ENCODE results near the gene CIDEC. TPM values are rescaled to one million over a fixed set of nuclear protein-coding genes. Genes with fewer than 3 reads are reported as not detected.
"Not testable (repeated sequence)": the region's sequence is repeated elsewhere in the genome, so short reads cannot be mapped to it uniquely, and the experiment has no call there.

The CIDEC gene
- total RNA-seq, 1 experiment from 2014 or later = 0.71 TPM

DNA sequence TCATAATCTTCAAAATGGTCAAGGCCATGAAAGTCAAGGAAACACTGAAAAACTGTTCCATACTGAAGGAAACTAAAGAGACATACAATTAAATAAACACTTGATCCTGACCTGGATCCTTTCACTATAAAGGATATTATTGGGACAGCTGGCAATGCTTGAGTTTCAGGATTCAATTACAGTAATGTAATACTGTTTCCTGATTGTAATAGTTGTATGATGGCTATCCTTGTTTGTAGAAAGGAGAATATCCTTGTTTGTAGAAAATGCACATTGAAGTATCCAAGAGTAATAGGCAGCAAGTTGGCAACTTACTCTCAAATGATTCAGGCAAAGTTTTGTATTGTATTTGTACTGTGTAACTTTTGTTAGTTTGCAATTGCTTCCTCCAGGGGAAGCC, 4.6 kb downstream of the CIDEC start:
- no peaks in the 10 kb centered on the region for H3K27me3 Mint-ChIP-seq (ENCODE audit: unreplicated experiment)
- TF ChIP-seq, protein P1, sequence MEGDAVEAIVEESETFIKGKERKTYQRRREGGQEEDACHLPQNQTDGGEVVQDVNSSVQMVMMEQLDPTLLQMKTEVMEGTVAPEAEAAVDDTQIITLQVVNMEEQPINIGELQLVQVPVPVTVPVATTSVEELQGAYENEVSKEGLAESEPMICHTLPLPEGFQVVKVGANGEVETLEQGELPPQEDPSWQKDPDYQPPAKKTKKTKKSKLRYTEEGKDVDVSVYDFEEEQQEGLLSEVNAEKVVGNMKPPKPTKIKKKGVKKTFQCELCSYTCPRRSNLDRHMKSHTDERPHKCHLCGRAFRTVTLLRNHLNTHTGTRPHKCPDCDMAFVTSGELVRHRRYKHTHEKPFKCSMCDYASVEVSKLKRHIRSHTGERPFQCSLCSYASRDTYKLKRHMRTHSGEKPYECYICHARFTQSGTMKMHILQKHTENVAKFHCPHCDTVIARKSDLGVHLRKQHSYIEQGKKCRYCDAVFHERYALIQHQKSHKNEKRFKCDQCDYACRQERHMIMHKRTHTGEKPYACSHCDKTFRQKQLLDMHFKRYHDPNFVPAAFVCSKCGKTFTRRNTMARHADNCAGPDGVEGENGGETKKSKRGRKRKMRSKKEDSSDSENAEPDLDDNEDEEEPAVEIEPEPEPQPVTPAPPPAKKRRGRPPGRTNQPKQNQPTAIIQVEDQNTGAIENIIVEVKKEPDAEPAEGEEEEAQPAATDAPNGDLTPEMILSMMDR (IDR thresholded peaks at IDR 0.05; ENCODE audit: unreplicated experiment) = no peak

DNA sequence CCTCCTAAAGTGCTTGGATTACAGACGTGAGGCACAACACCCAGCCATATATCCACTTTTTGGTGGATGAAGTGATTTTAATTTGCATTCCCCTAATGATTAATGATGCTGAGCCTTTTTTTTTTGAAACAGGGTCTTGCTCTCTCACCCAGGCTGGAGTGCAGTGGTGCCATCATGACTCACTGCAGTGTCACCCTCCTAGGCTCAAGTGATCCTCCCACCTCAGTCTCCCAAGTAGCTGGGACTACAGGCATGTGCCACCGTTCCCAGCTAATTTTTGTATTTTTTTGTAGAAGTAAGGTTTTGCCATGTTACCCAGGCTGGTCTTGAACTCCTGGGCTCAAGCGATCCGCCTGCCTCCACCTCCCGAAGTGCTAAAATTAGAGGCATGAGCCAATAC, 8.0 kb downstream of the CIDEC start:
- H3K4me1 Mint-ChIP-seq (ENCODE audit: low read depth, unreplicated experiment); H3K27ac Mint-ChIP-seq (ENCODE audit: unreplicated experiment); H3K4me3 Mint-ChIP-seq (ENCODE audit: low read depth, unreplicated experiment); H3K27me3 Mint-ChIP-seq (ENCODE audit: unreplicated experiment); CTCF ChIA-PET; intact Hi-C loops (cut with micrococcal nuclease; ENCODE audit: unreplicated experiment); DNase-seq; H3K36me3 Mint-ChIP-seq (ENCODE audit: insufficient read depth, unreplicated experiment); H3K9me3 Mint-ChIP-seq (ENCODE audit: low read depth, unreplicated experiment); BruUV-seq (replicated peaks): not testable (repeated sequence)

More for the DNA sequence above, 4.6 kb downstream of the CIDEC start:
- peaks cover 4% of the 10 kb centered on the region for H3K36me3 Mint-ChIP-seq (ENCODE audit: insufficient read depth, unreplicated experiment)
- H3K4me3 Mint-ChIP-seq (ENCODE audit: low read depth, unreplicated experiment) = no peak overlapping the region
- no peak for DNase-seq
- H3K4me1 Mint-ChIP-seq (ENCODE audit: low read depth, unreplicated experiment) = peaks cover 23% of the 10 kb centered on the region
- CTCF ChIA-PET = interaction anchor here (0.6 to 0.7 kb wide), 3 partner anchors 27 to 142 kb away, joined by 3 to 4 read pairs (median 3); no protein-coding TSS in a partner anchor
- no peak overlapping the region for H3K27ac Mint-ChIP-seq (ENCODE audit: unreplicated experiment)
- intact Hi-C loops (cut with micrococcal nuclease; ENCODE audit: unreplicated experiment) = no loop called here
- H3K9me3 Mint-ChIP-seq (ENCODE audit: low read depth, unreplicated experiment) = no peaks in the 10 kb centered on the region
- no TSS peak for BruUV-seq (replicated peaks)

DNA sequence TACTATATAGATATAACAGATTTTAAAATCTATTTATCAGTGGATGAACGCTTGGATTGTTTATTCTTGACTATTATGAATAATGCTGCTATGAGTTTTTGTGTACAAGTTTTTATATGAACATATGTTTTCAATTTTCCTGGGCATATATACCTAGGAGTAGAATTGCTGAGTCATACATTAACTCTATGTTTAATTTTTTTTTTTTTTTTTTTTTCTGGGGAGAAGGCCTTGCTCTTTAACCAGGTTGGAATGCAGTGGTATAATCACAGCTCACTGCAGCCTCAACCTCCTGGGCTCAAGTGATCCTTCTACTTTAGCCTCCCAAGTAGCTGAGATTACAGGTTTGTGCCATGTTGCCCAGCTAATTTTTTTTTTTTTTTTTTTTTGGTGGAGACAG, 9.1 kb downstream of the CIDEC start:
- Mint-ChIP-seq H3K4me1 (ENCODE audit: low read depth, unreplicated experiment) (no peaks in the 10 kb centered on the region), H3K9me3 (ENCODE audit: low read depth, unreplicated experiment) (no peaks in the 10 kb centered on the region), H3K27me3 (ENCODE audit: unreplicated experiment) (no peaks in the 10 kb centered on the region), H3K4me3 (ENCODE audit: low read depth, unreplicated experiment) (no peak overlapping the region), H3K27ac (ENCODE audit: unreplicated experiment) (no peak overlapping the region), H3K36me3 (ENCODE audit: insufficient read depth, unreplicated experiment) (no peaks in the 10 kb centered on the region)
- CTCF ChIA-PET = interaction anchor here (0.7 kb wide), 1 partner anchor 863 kb away, joined by 3 read pairs; no protein-coding TSS in a partner anchor
- intact Hi-C loops (cut with micrococcal nuclease; ENCODE audit: unreplicated experiment) = no loop called here
- TF ChIP-seq, protein P1 (IDR thresholded peaks at IDR 0.05; ENCODE audit: unreplicated experiment) = no peak
- no peak for DNase-seq
- no TSS peak for BruUV-seq (replicated peaks)

DNA sequence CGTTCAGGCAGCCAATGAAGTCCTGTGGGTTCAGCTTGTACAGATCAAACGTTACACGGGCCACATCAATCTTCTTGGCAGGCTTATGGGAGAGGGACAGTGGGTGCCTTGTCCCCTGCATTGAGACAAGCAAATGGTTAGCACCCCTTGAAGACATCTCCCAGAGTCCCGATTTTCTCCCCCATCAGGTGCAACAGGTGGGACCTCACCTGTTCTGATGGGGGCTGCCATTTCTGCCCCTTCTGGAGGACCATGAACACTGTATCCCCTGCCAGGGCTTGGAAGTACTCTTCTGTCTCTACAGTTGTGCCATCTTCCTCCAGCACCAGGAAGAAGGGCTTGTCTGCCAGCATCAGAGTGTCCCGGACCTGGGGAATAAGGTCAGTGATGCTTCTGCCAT, 10.1 kb downstream of the CIDEC start:
- Mint-ChIP-seq H3K27me3 (ENCODE audit: unreplicated experiment) (no peaks in the 10 kb centered on the region), H3K4me1 (ENCODE audit: low read depth, unreplicated experiment) (no peaks in the 10 kb centered on the region), H3K36me3 (ENCODE audit: insufficient read depth, unreplicated experiment) (no peaks in the 10 kb centered on the region), H3K27ac (ENCODE audit: unreplicated experiment) (no peak overlapping the region), H3K4me3 (ENCODE audit: low read depth, unreplicated experiment) (no peak overlapping the region), H3K9me3 (ENCODE audit: low read depth, unreplicated experiment) (no peaks in the 10 kb centered on the region)
- intact Hi-C loops (cut with micrococcal nuclease; ENCODE audit: unreplicated experiment) = no loop called here
- TF ChIP-seq, protein P1 (IDR thresholded peaks at IDR 0.05; ENCODE audit: unreplicated experiment) = no peak
- CTCF ChIA-PET = no interaction called here
- DNase-seq = no peak
- no TSS peak for BruUV-seq (replicated peaks)

DNA sequence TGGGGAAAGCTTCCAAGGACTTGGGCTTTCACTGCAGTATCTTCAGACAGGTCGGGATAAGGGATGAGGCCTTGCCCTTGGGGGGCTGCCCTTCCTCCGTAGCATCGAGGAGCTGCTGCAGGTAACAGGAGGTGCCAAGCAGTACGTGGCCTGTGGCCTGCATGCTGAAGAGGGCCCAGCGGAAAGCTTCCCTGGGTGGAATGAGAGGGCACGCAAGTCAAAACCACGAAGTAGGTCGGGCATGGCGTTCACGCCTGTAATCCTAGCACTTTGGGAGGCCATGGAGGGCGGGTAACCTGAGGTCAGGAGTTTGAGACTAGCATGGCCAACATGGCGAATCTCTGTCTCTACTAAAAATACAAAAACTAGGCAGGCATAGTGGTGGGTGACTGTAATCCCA, 12.9 kb downstream of the CIDEC start:
- TF ChIP-seq, protein P1 (IDR thresholded peaks at IDR 0.05; ENCODE audit: unreplicated experiment) = no peak
- intact Hi-C loops (cut with micrococcal nuclease; ENCODE audit: unreplicated experiment) = no loop called here
- DNase-seq = no peak
- H3K9me3 Mint-ChIP-seq (ENCODE audit: low read depth, unreplicated experiment) = no peaks in the 10 kb centered on the region
- H3K27ac Mint-ChIP-seq (ENCODE audit: unreplicated experiment) = no peak overlapping the region
- no peaks in the 10 kb centered on the region for H3K4me1 Mint-ChIP-seq (ENCODE audit: low read depth, unreplicated experiment)
- CTCF ChIA-PET = no interaction called here
- no peaks in the 10 kb centered on the region for H3K27me3 Mint-ChIP-seq (ENCODE audit: unreplicated experiment)
- H3K4me3 Mint-ChIP-seq (ENCODE audit: low read depth, unreplicated experiment) = no peak overlapping the region
- no peaks in the 10 kb centered on the region for H3K36me3 Mint-ChIP-seq (ENCODE audit: insufficient read depth, unreplicated experiment)
- BruUV-seq (replicated peaks) = no TSS peak
